GM08714 (cell line): ENCODE measurements around the gene OR8H3.
"Not testable (repeated sequence)": the region's sequence is repeated elsewhere in the genome, so short reads cannot be mapped to it uniquely, and the experiment has no call there.

Experiments used
- H3K4me3 ChIP-seq: fragments of 200-500 bp; sonication (Bioruptor generic); 2 replicates; pipeline ENCODE4 v1.5.1; 2014; ENCODE audit warnings: mild to moderate bottlenecking, low read length, inconsistent platforms
- ZNF274 ChIP-seq: IDR thresholded peaks from 2 replicates; pipeline ENCODE4 v1.6.1; 2012; ENCODE audit warnings: mild to moderate bottlenecking, low read depth, low read length

The OR8H3 gene, protein sequence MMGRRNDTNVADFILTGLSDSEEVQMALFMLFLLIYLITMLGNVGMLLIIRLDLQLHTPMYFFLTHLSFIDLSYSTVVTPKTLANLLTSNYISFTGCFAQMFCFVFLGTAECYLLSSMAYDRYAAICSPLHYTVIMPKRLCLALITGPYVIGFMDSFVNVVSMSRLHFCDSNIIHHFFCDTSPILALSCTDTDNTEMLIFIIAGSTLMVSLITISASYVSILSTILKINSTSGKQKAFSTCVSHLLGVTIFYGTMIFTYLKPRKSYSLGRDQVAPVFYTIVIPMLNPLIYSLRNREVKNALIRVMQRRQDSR

DNA sequence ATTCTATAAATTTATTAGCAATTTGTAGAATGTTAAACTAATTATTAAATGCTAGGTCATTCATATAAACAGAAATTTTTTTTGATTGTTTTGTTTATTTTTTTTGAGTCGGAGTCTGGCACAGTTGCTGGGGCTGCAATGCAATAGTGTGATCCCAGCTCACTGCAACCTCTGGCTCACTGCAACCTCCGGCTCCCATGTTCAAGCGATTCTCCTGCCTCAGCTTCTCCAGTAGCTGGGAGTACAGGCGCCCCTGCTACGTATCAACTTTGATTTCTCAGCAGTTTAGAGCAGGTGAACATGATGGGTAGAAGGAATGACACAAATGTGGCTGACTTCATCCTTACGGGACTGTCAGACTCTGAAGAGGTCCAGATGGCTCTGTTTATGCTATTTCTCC, at the start of gene OR8H3:
Gene OR8H3, plus strand, starts transcription at position 301 of the 400 bp plus-strand sequence. Its CDS starts 0 bp downstream, at position 301.
- no peak within 1 kb of the TSS for H3K4me3 ChIP-seq
- no peak for TF ChIP-seq ZNF274

DNA sequence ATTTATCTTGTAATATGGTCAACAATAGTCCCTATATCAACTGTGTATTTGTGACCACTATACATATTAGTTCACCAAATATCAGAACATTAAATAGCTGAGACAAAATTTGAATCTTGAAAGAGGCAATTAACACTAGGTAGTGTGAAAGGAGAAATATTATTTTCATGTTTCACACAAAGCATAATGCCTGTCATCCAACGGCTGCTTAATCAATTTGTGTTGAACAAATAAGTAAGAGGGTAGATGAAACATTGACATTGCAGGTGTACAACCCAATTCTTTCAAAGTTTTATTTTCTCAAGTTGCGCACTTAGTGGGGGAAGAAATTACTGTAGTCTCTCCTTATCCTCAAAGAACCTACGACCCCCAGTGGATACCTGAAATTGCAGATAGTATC, 32.5 kb upstream of the OR8H3 start:
- TF ChIP-seq ZNF274, result no peak
- no peak overlapping the region for H3K4me3 ChIP-seq

DNA sequence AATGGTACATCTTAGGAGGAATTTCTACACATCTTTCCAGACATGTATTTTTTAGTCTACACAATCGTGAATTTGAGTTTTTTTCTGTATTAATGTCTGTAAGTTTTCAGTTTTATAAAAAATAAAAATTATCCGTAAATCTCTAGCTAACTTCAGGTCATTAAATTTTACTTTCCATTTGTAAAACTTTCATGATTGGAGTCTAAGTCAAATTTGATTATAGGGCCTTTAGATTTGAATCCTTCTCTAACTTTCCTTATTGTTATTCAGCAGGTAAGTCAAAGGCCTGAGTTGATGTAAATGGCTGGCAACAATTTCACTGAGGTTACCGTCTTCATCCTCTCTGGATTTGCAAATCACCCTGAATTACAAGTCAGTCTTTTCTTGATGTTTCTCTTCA, 29.2 kb upstream of the OR8H3 start, which contains the start of gene OR8I2:
Gene OR8I2, plus strand, starts transcription at position 301 of the 400 bp plus-strand sequence. Its CDS starts 0 bp downstream, at position 301.
- H3K4me3 ChIP-seq, result no peak within 1 kb of the TSS
- TF ChIP-seq ZNF274, result no peak

DNA sequence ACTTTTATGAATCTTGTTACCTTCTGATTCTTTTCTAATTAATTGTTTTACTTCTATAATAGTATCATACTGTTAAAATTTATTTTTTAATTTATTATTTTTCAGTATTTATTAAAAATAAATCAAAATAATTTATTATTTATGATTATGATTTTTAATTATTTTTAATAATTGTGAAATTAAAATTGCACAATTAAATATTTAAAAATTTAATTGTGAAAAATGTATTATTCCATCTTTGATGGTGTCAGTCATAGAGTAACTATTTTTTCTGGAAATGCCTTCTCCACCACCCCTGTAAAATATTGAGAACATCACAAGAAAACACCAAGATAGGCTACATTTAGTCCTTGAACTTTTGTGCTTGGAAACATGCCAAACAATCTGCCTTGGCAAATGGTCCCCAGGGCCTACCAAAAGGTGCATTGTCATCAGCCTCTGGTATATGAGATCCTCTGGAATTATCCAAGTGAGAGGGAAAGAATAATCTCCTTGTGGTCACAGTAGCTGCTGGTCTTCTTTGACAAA, 18.9 kb upstream of the OR8H3 start, which contains the start of gene OR8H2:
Gene OR8H2, plus strand, starts transcription at position 478 of the 528 bp plus-strand sequence. CDS start 1,356 bp downstream, outside the sequence.
- no peak within 1 kb of the TSS for H3K4me3 ChIP-seq
- no peak for TF ChIP-seq ZNF274

DNA sequence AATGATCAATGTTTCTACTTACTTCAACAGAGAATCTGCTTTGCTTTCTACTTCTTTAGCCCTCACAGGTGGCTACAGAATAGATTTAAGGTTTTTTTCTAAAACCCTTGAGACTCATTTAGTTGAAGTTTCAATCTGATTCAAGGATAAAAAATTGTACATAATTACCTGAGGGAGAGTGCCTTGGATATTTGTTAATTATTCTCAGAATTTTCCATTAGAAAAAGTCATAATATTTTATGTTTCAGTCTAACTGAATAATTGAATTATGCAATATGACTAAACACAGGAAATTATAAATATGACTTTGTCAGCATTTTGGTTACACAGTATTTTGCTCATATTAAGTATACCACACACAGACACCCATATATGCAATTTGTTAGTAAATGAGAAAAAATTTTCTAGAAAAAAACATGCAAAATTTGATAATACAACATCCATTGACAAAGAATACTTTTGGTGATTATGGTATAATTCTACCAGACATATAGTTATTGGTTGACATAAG, 18.0 kb downstream of the OR8H3 start, which contains the start of gene OR8J3:
Gene OR8J3, minus strand, starts transcription at position 51 of the 511 bp plus-strand sequence. CDS start 2,483 bp downstream, outside the sequence.
- TF ChIP-seq ZNF274, result no peak
- H3K4me3 ChIP-seq, result no peak within 1 kb of the TSS

DNA sequence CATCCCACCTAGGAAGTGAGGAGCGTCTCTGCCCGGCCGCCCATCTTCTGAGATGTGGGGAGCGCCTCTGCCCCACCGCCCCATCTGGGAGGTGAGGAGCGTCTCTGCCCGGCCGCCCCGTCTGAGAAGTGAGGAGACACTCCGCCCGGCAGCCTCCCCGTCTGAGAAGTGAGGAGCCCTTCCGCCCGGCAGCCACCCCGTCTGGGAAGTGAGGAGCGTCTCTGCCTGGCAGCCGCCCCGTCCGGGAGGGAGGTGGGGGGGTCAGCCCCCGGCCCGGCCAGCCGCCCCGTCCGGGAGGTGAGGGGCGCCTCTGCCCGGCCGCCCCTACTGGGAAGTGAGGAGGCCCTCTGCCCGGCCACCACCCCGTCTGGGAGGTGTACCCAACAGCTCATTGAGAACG, 21.5 kb downstream of the OR8H3 start:
- H3K4me3 ChIP-seq, result not testable (repeated sequence)

DNA sequence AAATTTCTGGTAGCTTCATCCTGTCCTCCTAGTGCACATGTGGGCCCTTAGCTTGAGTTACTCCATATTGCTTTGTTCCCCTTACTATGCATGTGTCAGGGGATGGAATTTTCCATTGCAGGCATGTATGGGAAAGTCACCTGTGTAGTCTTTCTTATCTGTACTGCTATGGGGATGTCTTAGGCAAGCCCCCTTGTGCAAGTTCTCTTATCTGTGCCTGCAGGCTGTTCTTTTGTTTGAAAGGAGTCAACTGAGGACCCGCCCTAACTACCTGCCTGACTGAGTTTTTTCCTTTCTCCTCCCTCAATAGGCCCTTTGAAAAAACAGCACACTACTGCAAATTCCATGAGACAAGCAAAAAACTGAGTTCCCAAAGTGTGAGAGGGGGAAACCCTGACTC, 29.2 kb downstream of the OR8H3 start:
- TF ChIP-seq ZNF274, result no peak

DNA sequence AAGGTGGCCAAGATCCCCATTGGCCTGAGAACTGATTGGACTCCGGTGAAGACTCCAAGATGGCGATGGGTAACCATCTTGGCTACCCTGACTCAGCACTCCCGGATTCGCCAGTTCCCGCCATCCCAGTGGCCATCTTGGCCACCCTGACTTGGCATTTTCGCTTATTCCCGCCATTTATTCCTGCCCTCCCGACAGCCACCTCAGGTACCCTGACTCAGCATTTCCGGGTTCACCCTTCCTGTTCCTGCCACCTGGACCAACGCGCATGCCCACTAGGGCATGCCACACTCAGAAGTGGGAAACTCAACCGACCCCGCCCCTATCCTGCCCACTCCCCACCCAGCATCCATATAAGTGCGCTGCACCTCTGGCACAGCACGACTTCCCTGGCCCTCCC, 30.2 kb downstream of the OR8H3 start:
- TF ChIP-seq ZNF274, result no peak
- H3K4me3 ChIP-seq, result no peak overlapping the region

More for the DNA sequence above, 29.2 kb downstream of the OR8H3 start:
- no peak overlapping the region for H3K4me3 ChIP-seq

DNA sequence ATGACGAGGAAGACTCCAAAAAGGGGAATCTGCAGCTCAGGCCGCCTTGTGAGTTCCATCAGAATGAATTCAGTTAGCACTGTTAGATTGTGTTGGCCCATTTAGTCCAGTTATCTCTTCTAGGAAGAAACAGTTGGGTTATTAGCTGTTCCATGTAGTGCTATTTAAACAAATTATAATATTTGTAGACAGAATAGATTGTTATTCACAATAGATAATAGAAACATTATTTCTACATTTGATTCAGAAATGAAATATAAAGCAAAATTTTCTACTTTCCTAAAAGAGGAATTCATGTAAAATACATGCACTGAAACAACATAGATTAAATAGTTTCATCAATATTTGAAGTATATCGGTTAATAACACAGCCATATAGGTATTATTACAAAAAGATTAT, 38.0 kb downstream of the OR8H3 start, which contains the start of gene OR8K5:
Gene OR8K5, minus strand, starts transcription at position 101 of the 400 bp plus-strand sequence. Its CDS starts 0 bp downstream, at position 101.
- TF ChIP-seq ZNF274, result no peak
- H3K4me3 ChIP-seq, result no peak within 1 kb of the TSS

DNA sequence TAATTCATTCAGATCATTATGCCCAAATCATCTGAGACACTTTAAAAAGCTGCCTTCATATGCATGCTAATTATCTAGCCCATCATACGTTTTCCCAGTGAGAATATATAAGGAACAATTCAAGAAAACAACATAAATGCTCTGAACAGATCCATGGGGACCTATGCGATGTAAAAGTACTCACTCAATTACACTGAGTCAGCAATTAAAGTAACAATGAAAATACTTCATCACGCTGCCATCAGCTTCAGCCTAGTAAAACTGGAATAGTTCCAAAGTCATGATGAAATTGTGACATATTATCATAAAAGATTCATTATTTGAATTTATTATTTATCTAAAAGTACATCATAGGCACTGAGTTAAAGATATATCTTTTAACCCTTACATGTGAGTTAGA, 41.6 kb downstream of the OR8H3 start:
- H3K4me3 ChIP-seq, result no peak overlapping the region
- TF ChIP-seq ZNF274, result no peak

DNA sequence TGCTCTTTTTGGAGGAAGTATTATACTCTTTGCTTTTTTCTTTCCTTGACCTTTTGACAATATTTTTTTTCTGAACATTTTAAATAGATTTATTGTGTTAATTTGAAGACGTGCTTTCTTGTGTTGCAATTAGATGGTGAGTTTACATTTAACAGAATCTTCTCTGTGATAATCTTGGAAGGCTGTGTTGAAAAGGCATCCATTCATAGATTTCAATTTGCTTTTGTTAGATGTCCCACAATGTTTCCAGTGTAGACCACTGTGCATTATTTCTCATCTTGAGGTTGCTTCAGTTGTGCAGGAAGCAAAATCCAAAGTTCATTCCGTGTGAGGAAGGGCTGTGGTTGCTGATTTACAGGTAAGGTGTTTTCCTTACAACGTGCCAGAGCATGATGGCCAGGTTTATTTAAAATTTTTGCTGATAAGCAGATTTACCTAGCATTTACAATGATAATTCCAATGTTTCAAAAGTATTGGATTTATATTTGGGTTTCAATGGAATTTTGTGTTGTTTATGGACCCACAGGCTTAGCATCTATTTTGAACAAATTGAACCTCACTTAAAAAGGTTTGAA, 50.2 kb downstream of the OR8H3 start:
- TF ChIP-seq ZNF274, result no peak
- no peak overlapping the region for H3K4me3 ChIP-seq
